HL-60 (cell line): ENCODE results near the gene LPAR6.

ENCODE experiments used
- GABPA ChIP-seq: IDR thresholded peaks from 2 replicates; pipeline ENCODE4 v1.6.1; 2012; ENCODE audit warnings: low read depth
- POLR2AphosphoS5 ChIP-seq: IDR thresholded peaks from 2 replicates; pipeline ENCODE4 v1.6.1; 2012; ENCODE audit warnings: low read depth
- SPI1 ChIP-seq: IDR thresholded peaks from 2 replicates; pipeline ENCODE4 v1.6.1; 2012; ENCODE audit warnings: low read depth, mild to moderate bottlenecking, borderline replicate concordance
- TF ChIP-seq, protein P1 (sequence below): IDR thresholded peaks from one replicate; pipeline ENCODE4 v1.5.1; 2011; ENCODE audit warnings: low read length, control low read depth, inconsistent platforms; ENCODE audit not compliant: insufficient read depth
- TF ChIP-seq, protein P2 (sequence below): IDR thresholded peaks from 2 replicates; pipeline ENCODE4 v1.6.1; 2012; ENCODE audit warnings: low read depth; ENCODE audit not compliant: insufficient replicate concordance

DNA sequence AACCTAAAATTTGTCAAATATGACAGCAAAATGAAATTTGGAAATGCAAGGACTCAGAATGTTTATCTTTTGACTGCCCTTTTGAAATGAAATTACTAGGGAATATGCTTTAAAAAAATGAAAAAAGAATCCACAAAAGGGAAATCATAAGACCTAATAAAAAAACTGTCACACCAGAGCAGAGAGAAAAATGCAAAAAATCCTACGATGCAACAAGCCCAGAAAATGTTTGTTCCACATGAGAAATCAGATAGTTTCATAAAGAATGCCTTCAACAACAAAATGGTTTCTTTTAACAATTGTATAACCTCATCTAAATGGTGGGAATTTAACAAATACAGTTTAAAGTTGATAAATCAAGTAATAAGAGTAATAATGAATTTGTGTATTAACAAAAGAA lies 8.0 kb downstream of the LPAR6 start:
- TF ChIP-seq, protein P1, sequence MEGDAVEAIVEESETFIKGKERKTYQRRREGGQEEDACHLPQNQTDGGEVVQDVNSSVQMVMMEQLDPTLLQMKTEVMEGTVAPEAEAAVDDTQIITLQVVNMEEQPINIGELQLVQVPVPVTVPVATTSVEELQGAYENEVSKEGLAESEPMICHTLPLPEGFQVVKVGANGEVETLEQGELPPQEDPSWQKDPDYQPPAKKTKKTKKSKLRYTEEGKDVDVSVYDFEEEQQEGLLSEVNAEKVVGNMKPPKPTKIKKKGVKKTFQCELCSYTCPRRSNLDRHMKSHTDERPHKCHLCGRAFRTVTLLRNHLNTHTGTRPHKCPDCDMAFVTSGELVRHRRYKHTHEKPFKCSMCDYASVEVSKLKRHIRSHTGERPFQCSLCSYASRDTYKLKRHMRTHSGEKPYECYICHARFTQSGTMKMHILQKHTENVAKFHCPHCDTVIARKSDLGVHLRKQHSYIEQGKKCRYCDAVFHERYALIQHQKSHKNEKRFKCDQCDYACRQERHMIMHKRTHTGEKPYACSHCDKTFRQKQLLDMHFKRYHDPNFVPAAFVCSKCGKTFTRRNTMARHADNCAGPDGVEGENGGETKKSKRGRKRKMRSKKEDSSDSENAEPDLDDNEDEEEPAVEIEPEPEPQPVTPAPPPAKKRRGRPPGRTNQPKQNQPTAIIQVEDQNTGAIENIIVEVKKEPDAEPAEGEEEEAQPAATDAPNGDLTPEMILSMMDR = no peak
- TF ChIP-seq GABPA = no peak
- TF ChIP-seq POLR2AphosphoS5 = no peak
- TF ChIP-seq, protein P2, sequence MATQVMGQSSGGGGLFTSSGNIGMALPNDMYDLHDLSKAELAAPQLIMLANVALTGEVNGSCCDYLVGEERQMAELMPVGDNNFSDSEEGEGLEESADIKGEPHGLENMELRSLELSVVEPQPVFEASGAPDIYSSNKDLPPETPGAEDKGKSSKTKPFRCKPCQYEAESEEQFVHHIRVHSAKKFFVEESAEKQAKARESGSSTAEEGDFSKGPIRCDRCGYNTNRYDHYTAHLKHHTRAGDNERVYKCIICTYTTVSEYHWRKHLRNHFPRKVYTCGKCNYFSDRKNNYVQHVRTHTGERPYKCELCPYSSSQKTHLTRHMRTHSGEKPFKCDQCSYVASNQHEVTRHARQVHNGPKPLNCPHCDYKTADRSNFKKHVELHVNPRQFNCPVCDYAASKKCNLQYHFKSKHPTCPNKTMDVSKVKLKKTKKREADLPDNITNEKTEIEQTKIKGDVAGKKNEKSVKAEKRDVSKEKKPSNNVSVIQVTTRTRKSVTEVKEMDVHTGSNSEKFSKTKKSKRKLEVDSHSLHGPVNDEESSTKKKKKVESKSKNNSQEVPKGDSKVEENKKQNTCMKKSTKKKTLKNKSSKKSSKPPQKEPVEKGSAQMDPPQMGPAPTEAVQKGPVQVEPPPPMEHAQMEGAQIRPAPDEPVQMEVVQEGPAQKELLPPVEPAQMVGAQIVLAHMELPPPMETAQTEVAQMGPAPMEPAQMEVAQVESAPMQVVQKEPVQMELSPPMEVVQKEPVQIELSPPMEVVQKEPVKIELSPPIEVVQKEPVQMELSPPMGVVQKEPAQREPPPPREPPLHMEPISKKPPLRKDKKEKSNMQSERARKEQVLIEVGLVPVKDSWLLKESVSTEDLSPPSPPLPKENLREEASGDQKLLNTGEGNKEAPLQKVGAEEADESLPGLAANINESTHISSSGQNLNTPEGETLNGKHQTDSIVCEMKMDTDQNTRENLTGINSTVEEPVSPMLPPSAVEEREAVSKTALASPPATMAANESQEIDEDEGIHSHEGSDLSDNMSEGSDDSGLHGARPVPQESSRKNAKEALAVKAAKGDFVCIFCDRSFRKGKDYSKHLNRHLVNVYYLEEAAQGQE = no peak
- TF ChIP-seq SPI1 = no peak
